ENCODE data around the gene RPS15. TPM values are rescaled to one million over a fixed set of nuclear protein-coding genes. Genes with fewer than 3 reads are reported as not detected.
A peak's percentile ranks its signal among the peaks of the same experiment; 100 is the strongest.

RPS15 gene
- total and polyA plus RNA-seq, 9 donors: 973 to 1,562 (median 1,204) TPM

GRCh38 chr19:1441677-1442438, 3.7 kb downstream of the RPS15 start:
- Histone ChIP-seq H3K27me3 (ENCODE audit: control insufficient read depth, insufficient read depth, low read length) (peaks cover 21% of the 10 kb centered on the region), H3K4me1 (ENCODE audit: control insufficient read depth, insufficient read depth, low read length) (peaks cover 34% of the 10 kb centered on the region), H3K36me3 (ENCODE audit: control insufficient read depth, insufficient read depth, low read length) (peaks cover 37% of the 10 kb centered on the region), H3K27ac (ENCODE audit: low read length) (no peak overlapping the region), H3K4me3 (ENCODE audit: low read length) (no peak overlapping the region), H3K9me3 (replicated peaks; ENCODE audit: control insufficient read depth, low read depth, low read length) (no peaks in the 10 kb centered on the region)
- 79% methylated on average over 16 of the region's 25 CpGs for WGBS (ENCODE audit: insufficient coverage)
- no peak for DNase-seq

DNA sequence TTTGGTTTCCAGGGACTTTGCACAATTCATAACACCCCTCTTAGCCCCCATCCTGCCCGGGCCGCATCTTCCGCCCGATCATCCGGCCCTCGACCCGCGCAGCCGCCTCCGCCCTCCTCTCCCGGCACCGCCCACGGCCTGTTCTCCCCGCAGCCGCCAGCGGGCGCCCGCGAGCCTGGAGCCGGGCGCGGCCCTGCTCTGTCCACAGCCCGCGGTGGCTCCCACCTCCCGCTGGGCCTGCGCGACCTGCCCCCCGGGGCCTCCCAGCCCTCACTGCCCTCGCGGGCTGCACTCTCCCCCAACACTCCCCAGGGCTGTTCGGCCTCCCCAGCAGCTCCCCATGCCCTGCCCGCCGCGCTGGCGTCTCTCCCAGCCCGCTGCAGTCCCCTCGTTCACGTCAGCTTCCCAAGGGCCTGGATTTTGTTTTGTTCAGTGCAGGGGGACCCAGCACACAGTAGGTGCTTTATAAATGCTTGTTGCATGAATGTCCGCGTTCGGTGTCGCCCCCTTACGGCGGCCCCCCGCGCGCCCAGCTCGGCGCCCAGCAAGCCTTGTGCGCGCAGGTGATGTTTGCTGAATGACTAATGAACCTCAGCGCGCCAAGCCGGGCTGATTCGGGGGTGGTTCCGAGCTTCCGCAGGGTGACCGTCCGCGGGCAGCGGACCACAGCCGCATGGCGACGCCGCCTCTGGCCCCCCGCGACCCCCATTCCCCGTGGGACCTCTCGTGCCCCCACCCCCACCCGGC, 7.2 kb downstream of the RPS15 start:
- peak; percentile 72 for DNase-seq
- Histone ChIP-seq H3K4me1 (ENCODE audit: control insufficient read depth, insufficient read depth, low read length) (peaks cover 23% of the 10 kb centered on the region), H3K27ac (ENCODE audit: low read length) (no peak overlapping the region), H3K9me3 (replicated peaks; ENCODE audit: control insufficient read depth, low read depth, low read length) (no peaks in the 10 kb centered on the region), H3K4me3 (ENCODE audit: low read length) (peak overlapping the region; percentile 29), H3K36me3 (ENCODE audit: control insufficient read depth, insufficient read depth, low read length) (peaks cover 25% of the 10 kb centered on the region), H3K27me3 (ENCODE audit: control insufficient read depth, insufficient read depth, low read length) (peaks cover 53% of the 10 kb centered on the region)
- WGBS (ENCODE audit: insufficient coverage): 2% methylated on average over 48 of the region's 70 CpGs

GRCh38 chr19:1445932-1446712, 7.9 kb downstream of the RPS15 start:
- Histone ChIP-seq H3K4me1 (ENCODE audit: control insufficient read depth, insufficient read depth, low read length) (peaks cover 20% of the 10 kb centered on the region), H3K36me3 (ENCODE audit: control insufficient read depth, insufficient read depth, low read length) (peaks cover 18% of the 10 kb centered on the region), H3K27me3 (ENCODE audit: control insufficient read depth, insufficient read depth, low read length) (peaks cover 61% of the 10 kb centered on the region), H3K9me3 (replicated peaks; ENCODE audit: control insufficient read depth, low read depth, low read length) (no peaks in the 10 kb centered on the region), H3K27ac (ENCODE audit: low read length) (no peak overlapping the region), H3K4me3 (ENCODE audit: low read length) (peak overlapping the region; percentile 15)
- DNase-seq: peak; percentile 57
- under 1% methylated on average over 96 of the region's 99 CpGs for WGBS (ENCODE audit: insufficient coverage)

GRCh38 chr19:1446713-1447481, 8.7 kb downstream of the RPS15 start:
- WGBS (ENCODE audit: insufficient coverage): 2% methylated on average over 51 of the region's 63 CpGs
- peaks cover 10% of the 10 kb centered on the region for H3K36me3 ChIP-seq (ENCODE audit: control insufficient read depth, insufficient read depth, low read length)
- H3K27ac ChIP-seq (ENCODE audit: low read length): no peak overlapping the region
- H3K27me3 ChIP-seq (ENCODE audit: control insufficient read depth, insufficient read depth, low read length): peaks cover 69% of the 10 kb centered on the region
- H3K4me3 ChIP-seq (ENCODE audit: low read length): no peak overlapping the region
- DNase-seq: no peak
- peaks cover 22% of the 10 kb centered on the region for H3K4me1 ChIP-seq (ENCODE audit: control insufficient read depth, insufficient read depth, low read length)
- no peaks in the 10 kb centered on the region for H3K9me3 ChIP-seq (replicated peaks; ENCODE audit: control insufficient read depth, low read depth, low read length)

- DNase-seq: no peak
Observed at GRCh38 chr19:1447504-1447903, 9.3 kb downstream of the RPS15 start.

GRCh38 chr19:1447944-1448343, 9.7 kb downstream of the RPS15 start:
- WGBS (ENCODE audit: insufficient coverage): 86% methylated on average over 5 of the region's 9 CpGs
- Histone ChIP-seq H3K4me1 (ENCODE audit: control insufficient read depth, insufficient read depth, low read length) (peaks cover 32% of the 10 kb centered on the region), H3K9me3 (replicated peaks; ENCODE audit: control insufficient read depth, low read depth, low read length) (no peaks in the 10 kb centered on the region), H3K4me3 (ENCODE audit: low read length) (no peak overlapping the region), H3K36me3 (ENCODE audit: control insufficient read depth, insufficient read depth, low read length) (peaks cover 3% of the 10 kb centered on the region), H3K27me3 (ENCODE audit: control insufficient read depth, insufficient read depth, low read length) (peaks cover 79% of the 10 kb centered on the region), H3K27ac (ENCODE audit: low read length) (no peak overlapping the region)
- no peak for DNase-seq

More at GRCh38 chr19:1447504-1447903, 9.3 kb downstream of the RPS15 start:
- H3K4me1 ChIP-seq (ENCODE audit: control insufficient read depth, insufficient read depth, low read length): peaks cover 28% of the 10 kb centered on the region
- no peaks in the 10 kb centered on the region for H3K9me3 ChIP-seq (replicated peaks; ENCODE audit: control insufficient read depth, low read depth, low read length)
- peaks cover 4% of the 10 kb centered on the region for H3K36me3 ChIP-seq (ENCODE audit: control insufficient read depth, insufficient read depth, low read length)
- no peak overlapping the region for H3K4me3 ChIP-seq (ENCODE audit: low read length)
- peaks cover 75% of the 10 kb centered on the region for H3K27me3 ChIP-seq (ENCODE audit: control insufficient read depth, insufficient read depth, low read length)
- no peak overlapping the region for H3K27ac ChIP-seq (ENCODE audit: low read length)
- WGBS (ENCODE audit: insufficient coverage): 33% methylated on average over 1 of the region's 4 CpGs

- Histone ChIP-seq H3K36me3 (ENCODE audit: control insufficient read depth, insufficient read depth, low read length) (no peaks in the 10 kb centered on the region), H3K27ac (ENCODE audit: low read length) (no peak within 1 kb of the TSS), H3K9me3 (replicated peaks; ENCODE audit: control insufficient read depth, low read depth, low read length) (no peaks in the 10 kb centered on the region), H3K4me1 (ENCODE audit: control insufficient read depth, insufficient read depth, low read length) (peaks cover 42% of the 10 kb centered on the region), H3K4me3 (ENCODE audit: low read length) (no peak within 1 kb of the TSS), H3K27me3 (ENCODE audit: control insufficient read depth, insufficient read depth, low read length) (peaks cover 95% of the 10 kb centered on the region)
- no peak for DNase-seq
- 2% methylated on average over 69 of the region's 74 CpGs for WGBS (ENCODE audit: insufficient coverage)
Observed at GRCh38 chr19:1449467-1450442, 11.6 kb downstream of the RPS15 start, which contains the start of gene APC2. Gene APC2 (plus strand): TSS chr19:1450121. CDS start chr19:1453002, 2,881 bp downstream.

DNA sequence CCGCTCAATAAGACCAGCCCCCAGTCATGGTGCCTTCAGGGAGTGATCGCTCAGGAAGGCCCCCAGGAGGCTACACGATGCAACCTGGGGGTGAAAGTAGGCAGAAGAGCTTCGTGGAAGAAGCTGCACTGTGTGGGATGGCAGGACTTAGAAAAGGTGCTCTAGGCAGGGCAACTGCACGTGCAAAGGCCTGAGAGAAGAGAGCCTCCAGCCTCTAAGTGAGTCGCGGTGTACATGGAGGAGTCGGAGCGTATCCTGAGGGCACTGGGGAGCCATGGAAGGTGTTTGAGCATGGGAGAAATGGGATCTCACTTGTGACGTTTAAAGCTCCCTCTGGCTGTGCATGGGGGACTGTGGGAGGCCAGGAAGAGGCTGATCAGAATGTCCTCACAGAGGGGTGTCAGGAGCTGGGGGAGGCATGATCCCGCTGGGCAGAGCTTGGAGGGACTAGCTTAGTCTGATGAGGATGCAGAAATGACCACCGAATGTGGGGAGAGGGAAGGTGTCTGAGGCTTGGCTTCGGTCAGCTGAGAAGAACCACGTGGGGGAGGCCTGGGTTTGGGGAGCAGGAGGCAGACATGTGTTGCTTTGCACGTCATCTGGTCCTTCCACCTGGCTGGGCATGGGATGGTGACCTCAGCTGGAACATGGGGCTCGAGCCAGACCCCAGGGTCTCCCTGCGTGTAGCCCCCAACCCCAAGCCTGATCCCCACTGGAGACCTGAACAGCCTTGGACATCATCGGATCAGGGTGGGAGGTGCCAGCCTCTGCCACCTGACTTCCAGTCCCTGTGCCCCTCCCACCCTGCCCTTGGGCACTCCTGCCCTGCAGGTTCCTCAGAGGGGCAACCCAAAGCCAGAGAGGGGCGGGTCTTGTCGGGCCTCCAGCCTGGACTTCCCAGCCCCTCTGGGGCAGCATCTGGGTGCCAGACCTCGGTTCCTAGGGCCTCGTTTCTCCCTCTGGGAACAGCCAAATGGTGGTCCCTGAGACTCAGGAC, 12.8 kb downstream of the RPS15 start:
- Histone ChIP-seq H3K9me3 (replicated peaks; ENCODE audit: control insufficient read depth, low read depth, low read length) (no peaks in the 10 kb centered on the region), H3K36me3 (ENCODE audit: control insufficient read depth, insufficient read depth, low read length) (no peaks in the 10 kb centered on the region), H3K27me3 (ENCODE audit: control insufficient read depth, insufficient read depth, low read length) (peaks cover 96% of the 10 kb centered on the region), H3K4me1 (ENCODE audit: control insufficient read depth, insufficient read depth, low read length) (peaks cover 38% of the 10 kb centered on the region), H3K27ac (ENCODE audit: low read length) (no peak overlapping the region), H3K4me3 (ENCODE audit: low read length) (no peak overlapping the region)
- DNase-seq: no peak
- 51% methylated on average over 17 of the region's 22 CpGs for WGBS (ENCODE audit: insufficient coverage)

All from muscle of leg (tissue), 11 donors.